OCI-LY3 (cell line): ENCODE measurements around the gene KIFAP3.

Experiments used
- EZH2phosphoT487 ChIP-seq: fragments of 200-600 bp; shearing (Covaris generic); IDR thresholded peaks from 2 replicates; pipeline ENCODE4 v1.6.1; 2018; ENCODE audit warnings: antibody characterized with exemption, mixed run types, low read depth
- TF ChIP-seq, protein P1 (sequence below): fragments of 200-600, 300-600 bp; sonication (generic); IDR thresholded peaks from 2 replicates; pipeline ENCODE4 v1.5.1; 2014; ENCODE audit warnings: antibody characterized with exemption, low read length, low read depth

GRCh38 chr1:169970114-169970513 lies 104.4 kb downstream of the KIFAP3 start:
- TF ChIP-seq, protein P1, sequence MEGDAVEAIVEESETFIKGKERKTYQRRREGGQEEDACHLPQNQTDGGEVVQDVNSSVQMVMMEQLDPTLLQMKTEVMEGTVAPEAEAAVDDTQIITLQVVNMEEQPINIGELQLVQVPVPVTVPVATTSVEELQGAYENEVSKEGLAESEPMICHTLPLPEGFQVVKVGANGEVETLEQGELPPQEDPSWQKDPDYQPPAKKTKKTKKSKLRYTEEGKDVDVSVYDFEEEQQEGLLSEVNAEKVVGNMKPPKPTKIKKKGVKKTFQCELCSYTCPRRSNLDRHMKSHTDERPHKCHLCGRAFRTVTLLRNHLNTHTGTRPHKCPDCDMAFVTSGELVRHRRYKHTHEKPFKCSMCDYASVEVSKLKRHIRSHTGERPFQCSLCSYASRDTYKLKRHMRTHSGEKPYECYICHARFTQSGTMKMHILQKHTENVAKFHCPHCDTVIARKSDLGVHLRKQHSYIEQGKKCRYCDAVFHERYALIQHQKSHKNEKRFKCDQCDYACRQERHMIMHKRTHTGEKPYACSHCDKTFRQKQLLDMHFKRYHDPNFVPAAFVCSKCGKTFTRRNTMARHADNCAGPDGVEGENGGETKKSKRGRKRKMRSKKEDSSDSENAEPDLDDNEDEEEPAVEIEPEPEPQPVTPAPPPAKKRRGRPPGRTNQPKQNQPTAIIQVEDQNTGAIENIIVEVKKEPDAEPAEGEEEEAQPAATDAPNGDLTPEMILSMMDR, result no peak
- no peak for TF ChIP-seq EZH2phosphoT487
